ENCODE data around the gene BCL6. TPM values are rescaled to one million over a fixed set of nuclear protein-coding genes. Genes with fewer than 3 reads are reported as not detected.
A peak's percentile ranks its signal among the peaks of the same experiment; 100 is the strongest.

The BCL6 gene
- total and polyA plus RNA-seq, 9 of the 15 experiments (the other 6 are each of a cell fraction or from before 2014, with no cell fraction given) = 0.08 to 3.5 (median 1.6) TPM

- TF ChIP-seq KDM5B (IDR thresholded peaks at IDR 0.05; ENCODE audit: insufficient replicate concordance, low read depth, low read length) = peak; percentile 10
- TF ChIP-seq NKRF (IDR thresholded peaks at IDR 0.05; ENCODE audit: borderline replicate concordance) = peak; percentile 49; the same call in 1 of the 2 replicates
- no peak for TF ChIP-seq TBL1XR1 (IDR thresholded peaks at IDR 0.05; ENCODE audit: low read length in 2 of 2)
- TF ChIP-seq DEAF1 (CRISPR knock-in tag; IDR thresholded peaks at IDR 0.05) = no peak
- TF ChIP-seq MEF2D (tag; conservative IDR thresholded peaks at IDR 0.05; ENCODE audit: low read depth) = no peak
- TF ChIP-seq MYNN (IDR thresholded peaks at IDR 0.05) = no peak
- no peak for TF ChIP-seq MYNN (CRISPR knock-in tag; IDR thresholded peaks at IDR 0.05)
- TF ChIP-seq E2F8 (IDR thresholded peaks at IDR 0.05; ENCODE audit: low read depth, partially characterized antibody) = no peak
- TF ChIP-seq MTA2 (IDR thresholded peaks at IDR 0.05; ENCODE audit: low read depth) = peak; percentile 3; the same call in 1 of the 2 replicates
- peak; percentile 95 for TF ChIP-seq BRD9 (IDR thresholded peaks at IDR 0.05; ENCODE audit: low read depth, partially characterized antibody)
- no peak for TF ChIP-seq ATF7 (IDR thresholded peaks at IDR 0.05)
- TF ChIP-seq ZBTB26 (CRISPR knock-in tag; IDR thresholded peaks at IDR 0.05) = peak; percentile 85
- TF ChIP-seq ESRRA (IDR thresholded peaks at IDR 0.05; ENCODE audit: borderline replicate concordance, low read depth) = no peak
- no peak for TF ChIP-seq RAD21 (CRISPR knock-in tag; conservative IDR thresholded peaks at IDR 0.05 in 1 of 2, IDR thresholded peaks at IDR 0.05 in 1 of 2)
- no peak for TF ChIP-seq ZBTB49 (CRISPR knock-in tag; IDR thresholded peaks at IDR 0.05; ENCODE audit: borderline replicate concordance)
- TF ChIP-seq SUPT5H (IDR thresholded peaks at IDR 0.05) = 0 out of 2 replicates have a peak, but pooled peaks have one; percentile 46
- peak; percentile 98 for TF ChIP-seq MLLT1 (IDR thresholded peaks at IDR 0.05)
Measured at GRCh38 chr3:187746059-187746441, 782 bp upstream of the BCL6 start (continued).
